T-helper 17 cell (primary cell): Measurements from ENCODE around the gene STARD5. TPM values are rescaled to one million over a fixed set of nuclear protein-coding genes. Genes with fewer than 3 reads are reported as not detected.
A peak's percentile ranks its signal among the peaks of the same experiment; 100 is the strongest.
"Not testable (repeated sequence)": the region's sequence is repeated elsewhere in the genome, so short reads cannot be mapped to it uniquely, and the experiment has no call there.

ENCODE experiments used
- ATAC-seq: fragments of 150-1000 bp; cut with Tn5 transposase; 2 replicates; pipeline ENCODE4 v1.10.0; 2021; ENCODE audit warnings: mild to moderate bottlenecking, moderate library complexity
- DNase-seq, 3 donors: peaks; one replicate each; pipeline versions ENCODE4 v3.0.0 to v3.0.0-alpha.2; 2020 to 2021
- H3K9me3 ChIP-seq: one replicate; pipeline ENCODE4 v1.7.0; 2013; ENCODE audit warnings: low read length, mild to moderate bottlenecking; ENCODE audit not compliant: control insufficient read depth, poor library complexity, severe bottlenecking
- H3K27ac Mint-ChIP-seq: one replicate; pipeline ENCODE4 v1.8.0; 2022; ENCODE audit warnings: mild to moderate bottlenecking, moderate library complexity, mixed read lengths
- H3K27me3 Mint-ChIP-seq: one replicate; pipeline ENCODE4 v1.8.0; 2022; ENCODE audit warnings: mixed read lengths
- H3K36me3 Mint-ChIP-seq: one replicate; pipeline ENCODE4 v1.8.0; 2022; ENCODE audit warnings: low read depth, mixed read lengths
- H3K4me1 Mint-ChIP-seq: one replicate; pipeline ENCODE4 v1.8.0; 2022; ENCODE audit warnings: mild to moderate bottlenecking, mixed read lengths
- H3K4me3 Mint-ChIP-seq: one replicate; pipeline ENCODE4 v1.8.0; 2022; ENCODE audit warnings: mild to moderate bottlenecking, moderate library complexity, mixed read lengths
- total RNA-seq, 4 donors: library from RNA in 2 of 4; stranded (reverse) in 2 of 4; gene quantifications; one replicate each; pipeline ENCODE4 v1.2.3 and lab custom pipeline; 2022 to 2026

The STARD5 gene
- total RNA-seq, 2 donors from 2014 or later, result 4.3 to 4.6 TPM

- DNase-seq (no peak), ATAC-seq (no peak)
- peak overlapping the region; percentile 24 for H3K27ac Mint-ChIP-seq
These were observed 9.4 kb upstream of the STARD5 start for GRCh38 chr15:81333363-81333762.

GRCh38 chr15:81332326-81332725, 8.4 kb upstream of the STARD5 start:
- Mint-ChIP-seq H3K27me3 (no peaks in the 10 kb centered on the region), H3K4me3 (no peak overlapping the region), H3K27ac (peak overlapping the region; percentile 27), H3K4me1 (peaks cover 12% of the 10 kb centered on the region), H3K36me3 (no peaks in the 10 kb centered on the region)
- H3K9me3 ChIP-seq, result no peaks in the 10 kb centered on the region
- no peak for ATAC-seq
- DNase-seq, result no peak

More at GRCh38 chr15:81333363-81333762, 9.4 kb upstream of the STARD5 start:
- Mint-ChIP-seq H3K4me1 (peaks cover 12% of the 10 kb centered on the region), H3K36me3 (no peaks in the 10 kb centered on the region), H3K4me3 (no peak overlapping the region), H3K27me3 (no peaks in the 10 kb centered on the region)
- H3K9me3 ChIP-seq, result no peaks in the 10 kb centered on the region

- H3K4me1 Mint-ChIP-seq, result peaks cover 10% of the 10 kb centered on the region
- no peaks in the 10 kb centered on the region for H3K9me3 ChIP-seq
- DNase-seq, result no peak
- H3K4me3 Mint-ChIP-seq, result no peak overlapping the region
- H3K36me3 Mint-ChIP-seq, result no peaks in the 10 kb centered on the region
- H3K27me3 Mint-ChIP-seq, result no peaks in the 10 kb centered on the region
- H3K27ac Mint-ChIP-seq, result peak overlapping the region; percentile 27
- no peak for ATAC-seq
These were observed 7.7 kb upstream of the STARD5 start for GRCh38 chr15:81331600-81331999.

GRCh38 chr15:81331141-81331540, 7.2 kb upstream of the STARD5 start:
- not testable (repeated sequence) for H3K36me3 Mint-ChIP-seq, H3K4me1 Mint-ChIP-seq, ATAC-seq, H3K9me3 ChIP-seq, DNase-seq, H3K27me3 Mint-ChIP-seq, H3K4me3 Mint-ChIP-seq
- peak overlapping the region; percentile 27 for H3K27ac Mint-ChIP-seq

- no peaks in the 10 kb centered on the region for H3K27me3 Mint-ChIP-seq
- ATAC-seq (no peak), DNase-seq (no peak)
- no peaks in the 10 kb centered on the region for H3K36me3 Mint-ChIP-seq
- no peaks in the 10 kb centered on the region for H3K9me3 ChIP-seq
- H3K27ac Mint-ChIP-seq, result no peak overlapping the region
- H3K4me1 Mint-ChIP-seq, result peaks cover 7% of the 10 kb centered on the region
- no peak overlapping the region for H3K4me3 Mint-ChIP-seq
These were observed 6.6 kb upstream of the STARD5 start for GRCh38 chr15:81330366-81331090.

- Mint-ChIP-seq H3K4me1 (peaks cover 14% of the 10 kb centered on the region), H3K27me3 (no peaks in the 10 kb centered on the region), H3K36me3 (no peaks in the 10 kb centered on the region), H3K4me3 (no peak overlapping the region), H3K27ac (no peak overlapping the region)
- no peak for DNase-seq
- ATAC-seq, result no peak
- H3K9me3 ChIP-seq, result no peaks in the 10 kb centered on the region
These were observed 5.5 kb upstream of the STARD5 start for GRCh38 chr15:81329446-81329845.

- H3K27ac Mint-ChIP-seq, result no peak overlapping the region
- H3K36me3 Mint-ChIP-seq, result no peaks in the 10 kb centered on the region
- DNase-seq, result no peak
- H3K9me3 ChIP-seq, result no peaks in the 10 kb centered on the region
- H3K4me3 Mint-ChIP-seq, result no peak overlapping the region
- H3K4me1 Mint-ChIP-seq, result peaks cover 27% of the 10 kb centered on the region
- ATAC-seq, result no peak
- no peaks in the 10 kb centered on the region for H3K27me3 Mint-ChIP-seq
These were observed 3.6 kb upstream of the STARD5 start for GRCh38 chr15:81327516-81327915.

- no peak overlapping the region for H3K27ac Mint-ChIP-seq
- H3K27me3 Mint-ChIP-seq, result no peaks in the 10 kb centered on the region
- H3K9me3 ChIP-seq, result no peaks in the 10 kb centered on the region
- ATAC-seq (no peak), DNase-seq (no peak)
- no peaks in the 10 kb centered on the region for H3K36me3 Mint-ChIP-seq
- peaks cover 29% of the 10 kb centered on the region for H3K4me1 Mint-ChIP-seq
- H3K4me3 Mint-ChIP-seq, result no peak overlapping the region
These were observed 2.7 kb upstream of the STARD5 start for GRCh38 chr15:81326466-81327212.

GRCh38 chr15:81323559-81323943, 390 bp downstream of the STARD5 start:
- Mint-ChIP-seq H3K36me3 (peaks cover 3% of the 10 kb centered on the region), H3K27ac (peak overlapping the region; percentile 91), H3K27me3 (no peaks in the 10 kb centered on the region), H3K4me3 (peak overlapping the region; percentile 98), H3K4me1 (peaks cover 27% of the 10 kb centered on the region)
- DNase-seq (no peak), ATAC-seq (peak; percentile 18)
- no peaks in the 10 kb centered on the region for H3K9me3 ChIP-seq

GRCh38 chr15:81322676-81323253, 1.2 kb downstream of the STARD5 start:
- peaks cover 28% of the 10 kb centered on the region for H3K4me1 Mint-ChIP-seq
- peak overlapping the region; percentile 53 for H3K4me3 Mint-ChIP-seq
- H3K9me3 ChIP-seq, result no peaks in the 10 kb centered on the region
- ATAC-seq (no peak), DNase-seq (no peak)
- peak overlapping the region; percentile 91 for H3K27ac Mint-ChIP-seq
- no peaks in the 10 kb centered on the region for H3K27me3 Mint-ChIP-seq
- peaks cover 4% of the 10 kb centered on the region for H3K36me3 Mint-ChIP-seq

- H3K4me3 Mint-ChIP-seq, result no peak overlapping the region
- H3K27ac Mint-ChIP-seq, result no peak overlapping the region
- peaks cover 28% of the 10 kb centered on the region for H3K4me1 Mint-ChIP-seq
- peaks cover 4% of the 10 kb centered on the region for H3K36me3 Mint-ChIP-seq
- H3K27me3 Mint-ChIP-seq, result no peaks in the 10 kb centered on the region
- ATAC-seq, result no peak
- H3K9me3 ChIP-seq, result no peaks in the 10 kb centered on the region
- DNase-seq, result no peak
These were observed 2.3 kb downstream of the STARD5 start for GRCh38 chr15:81321667-81322066.

- H3K27me3 Mint-ChIP-seq, result no peaks in the 10 kb centered on the region
- ATAC-seq, result no peak
- peaks cover 29% of the 10 kb centered on the region for H3K4me1 Mint-ChIP-seq
- no peak overlapping the region for H3K4me3 Mint-ChIP-seq
- no peaks in the 10 kb centered on the region for H3K9me3 ChIP-seq
- DNase-seq, result no peak
- peak overlapping the region; percentile 29 for H3K27ac Mint-ChIP-seq
- H3K36me3 Mint-ChIP-seq, result peaks cover 4% of the 10 kb centered on the region
These were observed 6.3 kb downstream of the STARD5 start for GRCh38 chr15:81317642-81318017.

GRCh38 chr15:81316267-81316666, 7.7 kb downstream of the STARD5 start:
- no peak for DNase-seq
- ATAC-seq, result no peak
- Mint-ChIP-seq H3K36me3 (peaks cover 4% of the 10 kb centered on the region), H3K27ac (peak overlapping the region; percentile 88), H3K4me3 (no peak overlapping the region), H3K4me1 (peaks cover 36% of the 10 kb centered on the region), H3K27me3 (no peaks in the 10 kb centered on the region)
- no peaks in the 10 kb centered on the region for H3K9me3 ChIP-seq
